HG02610 (cell line): ENCODE measurements around the gene ABL1.
"Not testable (repeated sequence)": the region's sequence is repeated elsewhere in the genome, so short reads cannot be mapped to it uniquely, and the experiment has no call there.

Experiments used
- ATAC-seq: cut with Tn5 transposase; IDR thresholded peaks from one replicate; pipeline ENCODE4 v1.9.1; 2021; ENCODE audit warnings: mild to moderate bottlenecking, moderate library complexity; ENCODE audit not compliant: unreplicated experiment

Gene ABL1

DNA sequence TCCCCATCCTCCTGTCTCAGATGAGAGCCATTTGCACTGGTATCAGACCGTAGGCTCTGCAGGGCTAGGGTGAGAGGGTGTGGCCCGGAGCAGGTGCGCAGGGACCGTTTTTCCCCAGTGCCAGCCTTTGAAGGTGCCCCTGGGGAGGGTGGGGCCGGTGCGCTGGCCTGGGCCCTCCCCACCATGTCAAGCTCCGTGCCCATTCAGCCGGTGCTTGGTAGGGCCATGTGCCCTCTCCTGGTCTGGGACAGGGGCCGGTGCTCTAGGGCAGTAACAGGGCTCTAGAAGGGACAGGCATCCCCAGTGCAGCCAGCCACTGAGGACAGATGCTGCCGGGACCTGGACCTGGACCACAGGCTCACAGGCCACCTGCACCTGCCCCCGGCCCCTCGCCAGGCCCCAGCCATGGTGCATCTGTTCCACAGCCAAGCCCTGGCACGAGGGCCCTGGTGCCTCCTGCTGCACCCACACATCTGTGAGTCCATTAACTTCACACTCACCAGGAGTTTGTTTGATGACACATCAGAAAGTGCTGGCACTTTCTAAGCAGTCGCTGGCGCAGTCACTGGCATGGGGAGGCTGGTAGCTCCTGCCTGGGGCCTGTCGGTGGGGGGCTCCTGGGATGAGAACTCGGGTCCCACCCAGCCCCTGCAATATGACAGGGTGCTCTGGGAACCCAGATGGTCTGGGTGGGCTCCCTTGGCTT lies 66.6 kb downstream of the ABL1 start:
- no peak for ATAC-seq

DNA sequence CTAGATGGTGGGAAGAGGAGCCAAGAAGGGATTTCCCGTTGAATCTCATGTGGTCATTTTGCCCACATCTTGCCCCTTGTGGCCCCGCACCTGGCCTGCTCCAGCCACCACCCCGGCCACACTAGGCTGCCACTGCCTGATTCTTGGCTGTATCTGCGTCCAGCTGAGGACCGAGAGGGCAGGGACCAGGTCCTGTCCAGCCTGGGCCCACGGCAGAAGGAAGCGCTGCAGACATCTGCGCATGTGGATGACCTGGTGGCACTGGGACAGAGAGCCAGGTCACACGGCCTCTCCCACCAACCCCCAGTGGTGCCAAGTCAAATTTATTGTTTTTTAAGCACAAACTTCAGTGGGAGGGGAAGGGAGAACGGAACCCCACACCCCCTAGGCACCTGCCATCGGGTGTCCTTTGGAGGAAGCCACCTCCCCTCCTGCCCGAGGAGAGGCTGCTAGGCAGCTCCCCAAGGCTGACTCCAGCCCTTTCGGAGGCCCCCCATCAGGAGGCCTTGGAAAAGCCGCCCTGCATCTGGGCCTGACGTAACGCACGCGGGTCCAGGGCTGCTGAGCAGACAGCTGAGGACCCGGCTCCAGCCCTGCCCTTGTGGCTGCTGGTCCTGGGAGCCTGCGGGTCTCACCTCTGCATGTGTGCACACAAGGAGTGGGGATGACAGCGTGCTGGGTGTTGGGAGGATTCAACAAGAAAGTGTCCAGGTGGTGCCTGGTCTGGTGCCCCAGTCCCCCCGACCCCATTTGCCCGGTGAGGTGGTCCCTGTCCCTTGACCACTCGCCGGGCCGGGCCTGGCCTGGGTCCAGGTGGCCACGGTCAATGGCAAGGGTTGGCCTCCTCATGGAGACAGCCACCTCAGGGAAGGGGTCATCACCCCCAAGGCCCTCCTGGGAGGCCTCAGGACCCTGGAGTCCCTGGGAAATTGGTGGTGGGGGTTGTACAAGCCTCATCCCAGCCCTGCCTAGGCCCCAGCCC lies 67.4 kb downstream of the ABL1 start:
- no peak for ATAC-seq

DNA sequence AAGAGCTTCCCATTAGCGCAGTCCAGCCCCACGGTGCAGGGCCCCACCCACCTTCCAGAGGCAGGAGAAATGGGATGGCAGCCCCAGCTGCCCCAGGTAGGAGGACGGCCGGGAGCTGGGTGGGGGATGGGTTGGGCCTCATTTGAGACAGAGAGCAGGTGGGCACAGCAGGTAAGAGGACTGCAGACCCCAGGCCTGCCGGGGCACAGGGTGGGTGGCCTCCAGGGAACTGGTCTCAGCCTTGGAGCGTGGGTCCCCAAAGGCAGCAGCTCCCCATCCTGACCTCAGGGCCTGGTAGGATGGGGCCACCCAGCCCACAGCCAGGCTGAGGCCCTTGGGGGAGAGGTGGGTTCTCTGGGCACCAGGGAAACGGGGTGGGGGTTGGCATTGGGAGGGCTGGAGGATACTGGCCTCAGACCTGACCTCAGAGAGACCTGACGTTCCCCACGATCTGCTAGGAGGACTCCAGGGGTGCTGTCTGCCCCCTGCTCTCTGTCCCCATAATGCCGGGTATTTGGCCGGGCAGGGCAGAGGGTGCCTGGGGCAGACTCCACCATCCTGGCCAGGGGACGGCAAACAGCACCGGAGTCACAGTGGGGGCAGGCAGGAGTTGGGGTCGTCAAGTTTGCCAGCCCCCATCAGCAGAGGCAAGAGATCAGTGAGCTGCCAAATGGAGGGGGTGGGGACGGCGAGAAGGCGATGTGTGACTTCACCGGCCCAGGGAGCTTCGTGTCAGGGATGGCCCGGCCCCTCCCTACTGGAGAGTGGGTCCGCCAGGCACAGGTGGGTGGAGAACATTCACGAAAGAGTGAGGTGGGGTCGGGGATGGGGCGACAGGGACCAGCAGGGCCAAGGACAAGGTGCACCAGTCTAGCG lies 68.4 kb downstream of the ABL1 start:
- ATAC-seq, result no peak

DNA sequence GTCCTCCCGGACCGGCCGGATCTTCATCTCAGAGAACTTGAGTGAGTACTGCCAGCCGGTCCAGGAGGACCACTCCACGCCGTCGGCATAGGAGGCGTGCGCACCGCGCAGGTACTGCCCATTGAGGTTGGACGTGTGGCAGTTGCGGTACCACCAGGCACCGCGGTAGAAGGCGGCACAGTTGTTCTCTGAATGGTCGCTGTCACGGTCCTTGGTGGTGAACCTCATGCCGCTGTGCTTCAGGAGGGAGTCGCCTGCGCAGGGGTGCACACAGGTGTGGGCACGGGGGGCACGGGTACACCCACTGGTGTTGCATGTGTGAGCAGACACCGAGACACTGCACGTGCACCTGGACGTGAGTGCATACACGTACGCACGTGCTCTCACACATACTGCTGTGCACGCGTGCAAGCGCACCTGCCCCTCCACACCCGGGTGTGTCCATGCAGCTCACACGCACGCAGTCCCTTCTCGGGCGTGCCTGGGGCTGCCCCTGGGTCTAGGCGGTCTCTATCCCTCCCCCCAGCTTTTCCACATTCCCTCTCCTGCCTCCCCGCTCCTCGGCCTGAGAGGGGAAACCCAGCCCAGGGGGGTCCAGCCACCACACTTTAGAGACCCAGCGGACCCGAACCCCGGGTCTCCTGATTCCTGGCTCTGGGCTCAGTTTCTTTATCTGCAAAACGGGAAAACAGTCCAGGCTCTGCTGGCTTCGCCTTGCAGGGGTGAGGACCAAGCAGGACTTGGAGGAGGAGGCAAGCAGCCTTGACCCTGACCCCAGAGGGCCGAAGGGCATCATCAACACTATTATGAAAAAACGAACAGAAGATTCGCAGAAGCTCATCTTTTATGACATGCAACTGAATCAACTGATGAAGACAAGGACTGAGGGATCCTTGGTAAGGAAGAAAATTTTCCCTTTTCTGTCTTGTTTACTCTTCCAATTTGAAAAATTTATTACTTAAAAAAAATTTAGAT lies 69.3 kb downstream of the ABL1 start:
- ATAC-seq, result no peak

DNA sequence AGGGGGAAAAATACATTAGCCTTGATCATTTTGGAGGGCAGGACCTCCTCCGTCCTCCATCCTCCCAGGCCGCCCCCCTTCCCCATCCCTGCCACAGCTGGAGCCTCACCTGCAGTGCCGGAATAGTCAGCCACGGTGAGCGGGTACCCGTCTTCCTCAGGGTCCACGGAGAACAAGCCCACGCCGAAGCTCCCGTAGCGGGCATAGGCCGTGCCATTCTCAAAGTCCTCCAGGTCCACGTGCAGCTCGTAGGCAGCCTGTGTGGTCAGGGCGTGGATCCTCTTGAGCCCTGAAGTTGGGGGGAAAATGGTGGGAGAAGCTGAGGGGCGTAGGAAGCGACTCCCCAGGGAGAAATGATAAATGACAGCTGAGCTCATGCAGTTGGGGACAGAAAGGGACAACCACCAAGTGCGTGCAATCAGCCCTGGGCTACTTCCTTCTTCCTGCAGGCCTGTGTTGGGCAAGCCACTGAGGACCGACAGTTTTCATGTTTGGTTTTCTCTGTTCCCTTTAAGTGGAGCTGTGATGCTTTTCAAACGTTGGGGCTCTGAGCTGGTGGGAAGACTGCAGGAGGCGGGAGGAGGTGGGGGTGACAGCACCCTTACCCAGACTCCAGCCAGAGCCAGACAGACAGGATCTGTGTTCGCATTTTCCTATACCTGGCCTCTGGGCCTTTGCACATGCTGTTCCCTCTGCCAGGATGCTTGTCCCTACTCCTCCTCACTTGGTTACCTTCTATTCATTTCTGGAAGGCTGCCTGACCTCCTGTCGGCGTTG lies 70.3 kb downstream of the ABL1 start:
- no peak for ATAC-seq

- no peak for ATAC-seq
Measured at GRCh38 chr9:130905902-130906734, 71.1 kb downstream of the ABL1 start.

- ATAC-seq, result no peak
Measured at GRCh38 chr9:130906735-130907416, 71.8 kb downstream of the ABL1 start.

DNA sequence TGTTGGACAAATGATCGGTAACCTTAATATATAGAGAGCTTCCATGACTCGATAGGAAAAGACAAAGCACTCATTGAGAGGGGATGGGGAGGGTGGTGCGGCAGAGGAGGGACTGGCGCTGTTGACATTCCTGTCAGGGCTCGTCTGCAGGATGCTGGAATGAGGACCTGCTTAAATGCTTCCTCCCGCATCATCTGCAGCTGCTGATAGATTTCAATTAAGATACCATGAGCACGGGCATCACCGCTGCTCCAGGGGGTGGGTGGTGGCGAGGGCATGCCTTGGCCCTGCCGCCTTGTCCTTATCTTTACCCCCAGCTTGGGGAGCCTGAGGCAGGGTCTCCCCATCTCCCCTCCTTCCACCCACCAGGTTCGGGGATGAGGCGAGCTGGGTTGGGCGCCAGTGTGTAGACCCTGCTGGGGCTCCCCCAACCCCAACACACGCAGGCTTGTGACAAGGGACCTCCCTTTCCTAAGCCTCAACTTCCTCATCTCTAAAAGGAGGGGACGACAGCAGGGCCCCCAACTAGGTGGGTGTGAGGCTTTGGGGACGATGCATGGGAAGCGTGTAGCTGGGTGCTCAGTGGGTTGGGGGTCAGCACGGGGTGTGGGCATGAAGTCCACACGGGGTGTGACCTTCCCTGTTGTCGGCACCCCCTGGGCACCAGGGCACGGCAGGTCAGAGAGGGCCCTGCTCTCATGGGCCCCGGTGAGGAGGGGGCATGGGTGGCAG lies 73.3 kb downstream of the ABL1 start:
- ATAC-seq, result no peak

GRCh38 chr9:130908878-130909355 lies 73.9 kb downstream of the ABL1 start:
- no peak for ATAC-seq

- not testable (repeated sequence) for ATAC-seq
Measured at GRCh38 chr9:130910041-130910440, 75.0 kb downstream of the ABL1 start.

DNA sequence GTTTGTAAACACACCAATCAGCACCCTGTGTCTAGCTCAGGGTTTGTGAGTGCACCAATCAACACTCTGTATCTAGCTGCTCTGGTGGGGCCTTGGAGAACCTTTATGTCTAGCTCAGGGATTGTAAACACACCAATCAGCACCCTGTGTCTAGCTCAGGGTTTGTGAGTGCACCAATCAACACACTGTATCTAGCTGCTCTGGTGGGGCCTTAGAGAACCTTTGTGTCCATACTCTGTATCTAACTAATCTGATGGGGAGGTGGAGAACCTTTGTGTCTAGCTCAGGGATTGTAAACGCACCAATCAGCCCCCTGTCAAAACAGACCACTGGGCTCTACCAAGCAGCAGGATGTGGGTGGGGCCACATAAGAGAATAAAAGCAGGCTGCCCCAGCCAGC lies 75.6 kb downstream of the ABL1 start:
- not testable (repeated sequence) for ATAC-seq

DNA sequence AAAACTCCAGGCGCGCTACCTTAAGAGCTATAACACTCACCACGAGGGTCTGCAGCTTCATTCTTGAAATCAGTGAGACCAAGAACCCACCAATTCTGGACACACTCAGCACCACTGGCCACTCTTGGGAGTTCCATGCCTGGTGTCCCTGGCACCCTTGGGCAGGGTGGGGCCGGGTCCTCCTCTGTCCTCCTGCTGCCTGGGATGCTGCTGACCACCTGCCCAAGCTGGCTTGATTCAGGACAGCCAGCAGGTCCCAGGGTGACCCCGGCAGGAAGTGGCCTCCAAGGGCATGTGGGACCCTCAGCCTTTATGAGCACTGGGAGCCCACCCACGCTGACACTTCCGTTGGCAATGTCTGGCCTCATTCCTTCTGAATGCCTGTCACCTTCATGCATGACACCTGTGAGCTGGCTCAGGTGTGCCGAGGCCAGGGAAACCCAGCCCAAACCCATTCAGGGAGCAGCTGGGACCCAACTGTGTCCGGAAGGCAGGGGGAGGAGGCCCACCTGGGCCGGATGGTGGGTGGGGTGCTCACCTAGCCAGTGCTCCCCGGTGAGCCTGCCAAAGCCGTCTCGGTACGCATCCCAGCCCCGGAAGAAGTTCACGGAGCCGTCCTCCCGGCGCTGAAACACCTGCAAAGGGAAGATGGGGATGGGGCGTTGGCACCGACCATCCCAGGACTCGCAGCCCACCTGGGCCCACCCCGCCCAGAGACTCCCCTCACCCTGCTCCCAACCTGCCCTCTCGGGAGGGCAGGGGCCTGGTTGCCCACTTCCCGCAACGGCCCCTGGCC lies 76.4 kb downstream of the ABL1 start:
- ATAC-seq, result no peak

DNA sequence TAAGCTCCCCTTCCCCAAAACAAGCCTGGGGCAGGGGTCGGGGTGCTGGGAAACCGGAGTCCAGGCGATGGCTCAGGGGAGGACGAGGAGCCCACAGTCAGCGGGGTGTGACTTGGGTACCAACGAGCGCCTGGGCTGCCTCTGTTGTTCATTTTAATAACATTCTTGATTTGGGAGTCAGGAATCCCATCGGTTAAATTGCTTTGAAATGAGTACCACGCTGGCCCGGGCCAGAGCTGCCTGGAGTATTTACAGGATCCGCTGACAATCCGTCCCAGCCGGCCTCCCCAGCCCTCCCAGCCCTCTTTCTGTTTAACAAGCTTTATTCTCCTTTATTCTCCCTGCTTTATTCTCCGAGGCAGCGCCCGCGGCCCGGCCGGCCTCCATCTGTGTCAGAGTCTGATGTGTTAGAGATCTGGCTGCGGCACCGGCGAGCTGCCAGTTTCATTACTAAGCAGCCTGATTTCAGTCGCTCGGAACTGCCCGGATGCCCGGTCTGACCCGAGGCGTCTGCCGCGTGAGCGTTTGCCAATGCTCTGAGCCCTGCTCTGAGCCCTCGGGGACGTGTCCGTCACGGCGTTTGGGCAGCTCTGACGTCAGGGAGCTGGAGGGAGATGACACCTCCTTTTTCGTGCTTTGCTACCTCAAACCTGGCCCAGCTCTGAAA lies 78.0 kb downstream of the ABL1 start:
- ATAC-seq, result no peak

GRCh38 chr9:130913599-130914416 lies 78.8 kb downstream of the ABL1 start:
- no peak for ATAC-seq
